GM18502 (cell line): Measurements from ENCODE around the gene IL26.
"Not testable (repeated sequence)": the region's sequence is repeated elsewhere in the genome, so short reads cannot be mapped to it uniquely, and the experiment has no call there.

Experiments
- ATAC-seq: cut with Tn5 transposase; IDR thresholded peaks from one replicate; pipeline ENCODE4 v1.9.1; 2021; ENCODE audit warnings: mild to moderate bottlenecking; ENCODE audit not compliant: unreplicated experiment, poor library complexity

IL26 gene

DNA sequence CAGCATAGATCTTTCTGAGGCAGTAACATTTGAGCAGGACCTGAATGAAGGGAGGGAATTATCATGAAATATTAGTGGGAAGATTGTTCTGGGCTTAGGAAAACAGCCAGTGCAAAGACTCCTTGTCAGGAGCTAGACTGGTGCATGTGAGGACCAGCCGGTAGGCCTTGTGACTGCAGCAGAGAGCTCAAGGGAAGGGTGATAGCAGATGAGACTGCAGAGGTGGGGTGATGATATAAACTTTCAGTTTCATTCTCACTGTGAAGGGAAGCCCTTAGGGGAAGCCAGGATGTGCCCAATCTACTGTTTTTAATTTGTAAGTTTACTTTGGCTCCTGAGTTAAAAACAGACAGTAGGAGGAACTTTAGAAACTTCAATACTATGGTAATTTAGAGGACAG is 15.4 kb upstream of the IL26 start:
- peak; percentile 98 for ATAC-seq

DNA sequence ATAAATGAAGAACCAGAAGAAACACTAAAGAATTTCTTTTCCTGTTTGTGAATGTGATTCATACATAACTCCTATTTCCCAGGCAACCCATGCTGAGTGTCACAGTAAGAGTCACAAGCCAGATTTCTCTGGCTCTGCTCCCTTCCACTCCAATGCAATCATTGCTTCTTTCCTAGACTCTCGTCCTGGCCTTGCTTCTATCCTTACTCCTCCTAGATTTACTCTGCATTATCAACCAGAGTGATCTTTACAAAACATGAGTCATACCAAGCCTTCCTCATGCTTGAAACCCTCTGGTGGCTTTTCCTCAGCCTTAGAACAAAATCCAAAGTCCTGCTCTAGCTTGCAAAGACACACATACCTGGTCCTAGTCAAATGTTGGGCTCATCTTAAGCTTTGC is 14.5 kb upstream of the IL26 start:
- no peak for ATAC-seq

DNA sequence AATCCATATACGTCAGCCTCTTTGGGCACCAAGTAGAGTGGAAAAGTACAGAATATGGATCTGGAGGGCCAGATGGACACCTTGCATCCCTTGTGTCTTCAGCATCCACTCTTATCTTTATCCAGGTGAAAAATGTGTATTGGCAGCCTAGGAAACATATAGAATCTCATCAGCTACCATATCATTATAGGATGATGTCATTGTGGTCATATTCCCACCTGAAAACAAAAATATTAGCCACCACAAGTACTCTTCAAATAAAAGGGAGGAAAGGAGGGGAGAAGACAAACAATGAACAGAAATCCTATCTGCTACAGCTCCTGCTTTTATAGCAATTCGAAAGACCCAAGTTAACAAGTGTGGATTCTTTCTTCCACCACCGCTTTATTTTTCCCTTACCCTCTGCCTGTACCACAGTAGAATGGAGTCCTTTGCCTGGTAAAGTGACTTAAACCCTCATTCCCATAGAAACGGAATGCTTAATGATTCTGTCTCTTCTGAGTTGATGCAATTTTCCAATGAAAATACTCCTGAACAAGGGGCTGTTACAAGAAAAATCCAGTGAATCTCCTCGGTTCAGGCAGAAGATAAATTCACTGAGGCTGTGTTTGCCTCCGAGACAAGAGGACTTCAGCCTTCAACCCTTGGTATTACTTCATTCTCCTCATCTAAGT is 13.8 kb upstream of the IL26 start:
- ATAC-seq, result no peak

DNA sequence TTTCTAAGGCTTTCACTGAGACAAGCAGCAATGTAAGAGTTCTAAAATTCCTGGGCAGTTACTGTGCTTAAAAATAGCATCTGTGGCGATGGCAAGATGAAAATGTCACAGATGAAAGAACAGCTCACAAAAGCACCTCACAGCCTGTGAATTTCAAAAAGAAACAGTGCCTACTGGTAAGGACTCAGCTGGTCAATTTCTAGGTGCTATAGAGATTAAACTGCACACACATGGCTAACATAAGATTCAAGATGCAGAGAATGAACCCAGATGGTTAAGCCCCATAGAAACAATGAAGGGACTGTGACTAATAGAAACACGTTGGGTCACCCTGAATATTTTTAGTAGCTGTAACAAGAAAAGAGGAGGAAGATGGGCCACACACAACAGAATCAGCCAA is 12.0 kb upstream of the IL26 start:
- ATAC-seq, result no peak

GRCh38 chr12:68237078-68237477 is 11.5 kb upstream of the IL26 start:
- ATAC-seq, result no peak

DNA sequence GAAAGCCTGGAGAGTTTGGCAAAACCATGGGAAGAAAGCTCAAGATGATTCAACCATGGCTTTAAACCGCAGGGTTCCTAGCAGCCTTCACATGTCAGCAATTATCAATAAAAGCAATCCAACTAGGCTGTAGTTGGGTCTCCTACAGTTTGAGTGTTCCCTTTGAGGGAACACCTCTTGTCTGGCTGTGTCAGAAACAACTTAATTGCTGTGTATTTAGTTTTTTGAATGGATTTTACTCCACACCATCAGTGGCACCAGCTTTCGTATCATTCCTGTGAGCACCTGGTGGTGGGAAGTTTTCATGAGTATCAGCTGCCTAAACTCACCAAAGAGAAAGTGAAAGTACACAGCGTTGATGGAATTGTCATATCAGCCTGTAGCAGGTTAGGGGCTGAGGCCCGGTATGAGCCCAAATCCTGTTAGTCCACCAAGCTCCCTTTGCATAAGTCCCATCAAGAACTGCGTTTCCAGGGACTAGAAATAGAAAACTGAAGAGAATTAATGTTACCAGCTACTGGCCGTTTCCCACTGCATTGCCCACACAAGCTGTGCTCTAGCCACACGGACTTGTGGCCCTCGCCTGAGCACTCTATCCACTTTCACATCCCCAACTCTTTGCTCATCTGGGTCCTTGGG is 10.9 kb upstream of the IL26 start:
- ATAC-seq, result peak; percentile 68

DNA sequence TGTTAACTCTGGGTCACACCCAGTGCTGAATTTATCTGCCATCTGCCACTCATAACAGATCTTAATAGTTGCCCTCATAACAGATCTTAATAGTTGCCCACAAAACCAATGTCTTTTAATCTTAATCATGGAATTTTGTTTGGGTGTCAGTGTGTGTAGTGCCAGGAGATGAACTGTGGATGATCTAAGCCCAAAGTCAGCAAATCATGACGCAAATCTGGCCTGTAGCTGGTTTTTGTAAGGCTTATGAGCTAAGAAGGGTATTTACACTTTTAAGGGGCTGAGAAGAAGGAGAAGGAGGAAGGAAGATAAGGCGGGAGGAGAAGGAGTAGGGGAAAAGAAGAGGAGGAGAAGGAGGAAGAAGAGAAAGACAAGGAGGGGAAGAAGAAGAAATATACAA is 10.0 kb upstream of the IL26 start:
- ATAC-seq, result no peak

GRCh38 chr12:68234140-68234539 is 8.5 kb upstream of the IL26 start:
- no peak for ATAC-seq

DNA sequence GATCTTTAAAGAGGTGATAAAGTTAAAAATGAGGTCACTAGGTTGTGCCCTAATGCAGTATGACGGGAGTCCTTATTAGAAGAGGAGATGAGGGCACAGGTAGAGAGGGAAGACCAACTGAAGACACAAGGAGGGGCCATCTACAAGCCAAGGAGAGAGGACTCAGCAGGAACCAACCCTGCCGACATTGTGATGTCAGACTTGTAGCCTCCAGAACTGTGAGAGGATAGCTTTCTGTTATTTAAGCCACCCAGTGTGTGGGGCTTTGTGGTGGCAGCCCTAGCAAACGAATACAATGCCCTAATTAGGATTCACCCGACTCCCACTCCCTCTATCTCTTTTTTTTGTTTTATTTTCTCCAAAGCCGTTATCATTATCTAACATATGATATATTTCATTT is 7.9 kb upstream of the IL26 start:
- no peak for ATAC-seq

GRCh38 chr12:68231691-68232090 is 6.1 kb upstream of the IL26 start:
- no peak for ATAC-seq

- ATAC-seq, result peak; percentile 74
Measured at GRCh38 chr12:68231229-68231628, 5.6 kb upstream of the IL26 start.

- no peak for ATAC-seq
Measured at GRCh38 chr12:68229956-68230355, 4.3 kb upstream of the IL26 start.

DNA sequence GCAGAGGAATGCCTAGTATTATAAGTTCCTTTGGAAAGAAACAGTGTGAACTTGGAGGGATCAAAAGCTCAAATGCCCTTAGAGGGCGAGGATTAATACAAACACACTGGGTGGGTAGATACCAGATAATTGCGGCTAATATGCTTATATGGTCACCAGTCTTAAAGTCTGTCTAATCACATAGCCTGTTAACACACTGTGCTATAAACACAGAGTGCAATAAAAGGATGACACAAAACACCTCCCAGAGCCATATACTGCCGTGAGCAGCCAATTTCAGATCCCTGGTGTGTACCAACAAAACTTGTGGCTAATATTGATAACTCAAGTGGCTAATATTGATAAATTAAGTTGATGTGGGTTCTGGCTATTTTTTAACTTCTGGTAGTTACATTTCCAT is 1.7 kb upstream of the IL26 start:
- ATAC-seq, result no peak

- no peak for ATAC-seq
Measured at GRCh38 chr12:68224613-68225285, 861 bp downstream of the IL26 start.

DNA sequence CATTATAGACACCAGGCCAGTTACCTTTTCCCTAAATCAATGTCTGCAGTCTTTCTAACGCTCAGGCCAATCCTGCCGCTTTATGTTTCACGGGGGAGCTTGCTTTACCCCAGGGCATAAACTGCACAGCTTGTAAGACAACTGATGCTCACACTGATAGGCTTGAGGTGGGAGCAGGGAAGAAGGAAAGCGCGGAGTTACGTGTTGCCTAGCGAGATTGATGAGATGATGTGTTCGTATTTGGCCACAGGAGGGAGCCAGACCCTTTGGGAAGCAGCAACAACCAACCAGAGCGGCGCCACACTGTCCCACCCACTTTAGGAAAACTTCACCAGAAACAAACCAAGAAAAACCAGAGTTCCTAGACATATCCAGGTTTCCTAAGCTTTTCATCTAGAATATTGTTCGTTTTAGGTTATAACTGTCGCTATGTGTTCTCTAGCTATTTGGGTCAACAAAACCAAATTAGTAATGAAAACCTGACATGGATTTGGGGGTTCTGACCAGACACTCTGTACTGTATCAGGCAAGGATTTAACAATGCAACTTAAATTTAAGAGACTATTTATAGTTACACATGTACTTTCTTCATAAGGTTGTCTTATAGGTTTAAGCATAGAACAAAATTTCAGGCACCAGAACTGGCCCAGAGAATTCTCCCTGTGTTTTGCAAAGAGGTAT is 2.4 kb downstream of the IL26 start:
- ATAC-seq, result peak; percentile 93

GRCh38 chr12:68222326-68222725 is 3.3 kb downstream of the IL26 start:
- no peak for ATAC-seq

GRCh38 chr12:68221497-68221896 is 4.1 kb downstream of the IL26 start:
- ATAC-seq, result no peak

GRCh38 chr12:68210875-68211274 is 14.7 kb downstream of the IL26 start:
- no peak for ATAC-seq

DNA sequence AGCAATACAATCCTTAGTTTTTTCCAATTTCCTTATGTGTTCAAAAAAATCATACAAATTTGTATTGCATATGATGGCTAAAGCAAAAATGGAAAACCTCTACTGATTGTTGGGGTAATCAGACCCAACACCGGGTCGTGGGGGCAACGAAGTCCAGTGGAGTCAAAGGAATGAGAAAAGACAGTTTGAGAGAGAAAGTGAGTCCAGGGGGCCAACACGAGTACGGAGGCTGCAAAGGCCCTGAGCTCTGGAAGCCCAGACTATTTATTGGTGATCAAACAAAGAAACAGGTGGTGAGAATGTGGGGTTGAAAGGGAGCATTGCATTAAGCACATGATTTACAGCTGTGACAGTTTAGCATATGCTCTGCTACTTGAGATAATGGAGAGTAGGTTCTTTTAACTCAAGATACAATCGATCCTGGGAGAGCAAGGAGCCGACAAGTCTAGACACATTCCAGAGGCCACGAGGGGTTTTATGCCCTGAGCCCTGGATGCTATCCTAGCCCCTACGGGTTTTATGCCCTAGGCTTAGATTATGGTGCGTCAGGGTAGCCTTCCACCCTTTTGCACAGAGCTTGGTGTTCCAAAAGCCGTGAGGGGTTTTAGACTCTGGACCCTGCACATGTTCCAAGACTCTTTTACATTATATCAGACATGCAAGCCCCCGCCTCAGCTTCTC is 16.4 kb downstream of the IL26 start:
- ATAC-seq, result not testable (repeated sequence)

- no peak for ATAC-seq
Measured at GRCh38 chr12:68207276-68207675, 18.3 kb downstream of the IL26 start.

DNA sequence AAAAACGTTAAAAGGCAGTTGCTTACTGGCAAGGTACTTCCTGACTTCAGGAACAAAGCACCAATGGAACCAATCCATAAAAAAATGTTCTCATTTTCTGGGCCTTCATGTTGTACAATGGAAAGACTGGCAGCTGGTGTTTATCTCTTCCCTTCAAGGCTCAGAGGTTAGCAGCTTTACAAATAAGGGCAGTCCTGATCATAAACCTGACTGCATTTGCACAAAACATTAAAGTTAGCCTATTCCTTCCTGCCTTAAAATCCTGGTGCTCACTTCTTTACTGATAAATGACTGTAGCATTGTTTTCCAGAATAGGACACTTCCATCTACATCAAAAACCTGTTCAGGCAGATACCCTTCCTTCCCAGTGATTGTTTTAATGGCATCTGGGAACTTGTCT is 19.2 kb downstream of the IL26 start:
- ATAC-seq, result no peak
